Measurements from ENCODE around the gene SYNPO.

SYNPO gene

GRCh38 chr5:150640311-150641005 is at the start of gene SYNPO:
Gene SYNPO, plus strand, starts transcription at chr5:150640660. Its CDS starts 7,616 bp downstream, at chr5:150648276.
- H3K4me3 ChIP-seq (ENCODE audit: low read depth, low read length): no peak within 1 kb of the TSS
- peak within 1 kb of the TSS; percentile 62 for H3K27ac ChIP-seq
- peaks cover 67% of the 10 kb centered on the region for H3K4me1 ChIP-seq
- H3K9me3 ChIP-seq (ENCODE audit: control insufficient read depth, low read length): no peaks in the 10 kb centered on the region
- TF ChIP-seq CTCF (IDR thresholded peaks at IDR 0.05): no peak
- H3K9ac ChIP-seq: no peak within 1 kb of the TSS
- H3K4me2 ChIP-seq (ENCODE audit: low read length): peak within 1 kb of the TSS; percentile 1
- no peaks in the 10 kb centered on the region for H3K27me3 ChIP-seq (ENCODE audit: control insufficient read depth, insufficient read depth, low read length)
- no peaks in the 10 kb centered on the region for H3K79me2 ChIP-seq
- H2AFZ ChIP-seq: peak within 1 kb of the TSS; percentile 40
- no peaks in the 10 kb centered on the region for H3K36me3 ChIP-seq (ENCODE audit: control insufficient read depth, insufficient read depth, low read length)

- no peaks in the 10 kb centered on the region for H3K4me1 ChIP-seq
- no peak for TF ChIP-seq CTCF (IDR thresholded peaks at IDR 0.05)
Observed at GRCh38 chr5:150590979-150591695, 49.3 kb upstream of the SYNPO start.

GRCh38 chr5:150593593-150593992 is 46.9 kb upstream of the SYNPO start:
- H3K27me3 ChIP-seq (ENCODE audit: control insufficient read depth, insufficient read depth, low read length): no peaks in the 10 kb centered on the region

More at GRCh38 chr5:150590979-150591695, 49.3 kb upstream of the SYNPO start:
- Histone ChIP-seq H3K27ac (no peak overlapping the region), H3K4me2 (ENCODE audit: low read length) (no peak overlapping the region), H3K36me3 (ENCODE audit: control insufficient read depth, insufficient read depth, low read length) (no peaks in the 10 kb centered on the region), H3K79me2 (no peaks in the 10 kb centered on the region), H3K9me3 (ENCODE audit: control insufficient read depth, low read length) (no peaks in the 10 kb centered on the region), H3K4me3 (ENCODE audit: low read depth, low read length) (no peak overlapping the region), H3K27me3 (ENCODE audit: control insufficient read depth, insufficient read depth, low read length) (no peaks in the 10 kb centered on the region), H2AFZ (no peak overlapping the region), H3K9ac (no peak overlapping the region)

GRCh38 chr5:150593996-150594395 is 46.5 kb upstream of the SYNPO start:
- Histone ChIP-seq H2AFZ (no peak overlapping the region), H3K9ac (no peak overlapping the region), H3K27me3 (ENCODE audit: control insufficient read depth, insufficient read depth, low read length) (no peaks in the 10 kb centered on the region), H3K79me2 (no peaks in the 10 kb centered on the region), H3K9me3 (ENCODE audit: control insufficient read depth, low read length) (no peaks in the 10 kb centered on the region), H3K4me1 (no peaks in the 10 kb centered on the region), H3K4me2 (ENCODE audit: low read length) (no peak overlapping the region), H3K36me3 (ENCODE audit: control insufficient read depth, insufficient read depth, low read length) (no peaks in the 10 kb centered on the region), H3K4me3 (ENCODE audit: low read depth, low read length) (no peak overlapping the region), H3K27ac (no peak overlapping the region)
- TF ChIP-seq CTCF (IDR thresholded peaks at IDR 0.05): no peak

More at GRCh38 chr5:150593593-150593992, 46.9 kb upstream of the SYNPO start:
- Histone ChIP-seq H3K4me1 (no peaks in the 10 kb centered on the region), H3K9ac (no peak overlapping the region), H3K9me3 (ENCODE audit: control insufficient read depth, low read length) (no peaks in the 10 kb centered on the region), H3K4me3 (ENCODE audit: low read depth, low read length) (no peak overlapping the region), H3K36me3 (ENCODE audit: control insufficient read depth, insufficient read depth, low read length) (no peaks in the 10 kb centered on the region), H3K79me2 (no peaks in the 10 kb centered on the region), H3K4me2 (ENCODE audit: low read length) (no peak overlapping the region), H3K27ac (no peak overlapping the region), H2AFZ (no peak overlapping the region)
- no peak for TF ChIP-seq CTCF (IDR thresholded peaks at IDR 0.05)

Data from parathyroid adenoma (tissue), 2 donors.